ENCODE data around the gene RPP25.

RPP25 gene

GRCh38 chr15:74913041-74913440 is 43.5 kb downstream of the RPP25 start:
- DNase-seq: no peak

- no peak for DNase-seq
Measured at GRCh38 chr15:74908635-74909034, 47.9 kb downstream of the RPP25 start.

- DNase-seq: no peak
Measured at GRCh38 chr15:74907163-74907870, 49.3 kb downstream of the RPP25 start.

- DNase-seq: peak; percentile 35
Measured at GRCh38 chr15:74906450-74907162, 50.0 kb downstream of the RPP25 start, which contains the start of gene FAM219B. FAM219B (minus strand) TSS chr15:74906851; CDS start chr15:74906800, 51 bp downstream.

GRCh38 chr15:74906067-74906449 is 50.5 kb downstream of the RPP25 start:
- DNase-seq: no peak

Data from NCI-H524 treated with DMSO at 0.1 percent for 48 hours (cell line).